ENCODE results near the gene LAMA2.

LAMA2 gene

GRCh38 chr6:129240492-129240853 is 357.5 kb downstream of the LAMA2 start:
- peaks cover 14% of the 10 kb centered on the region for H3F3A ChIP-seq (ENCODE audit: insufficient read depth, low read length)

DNA sequence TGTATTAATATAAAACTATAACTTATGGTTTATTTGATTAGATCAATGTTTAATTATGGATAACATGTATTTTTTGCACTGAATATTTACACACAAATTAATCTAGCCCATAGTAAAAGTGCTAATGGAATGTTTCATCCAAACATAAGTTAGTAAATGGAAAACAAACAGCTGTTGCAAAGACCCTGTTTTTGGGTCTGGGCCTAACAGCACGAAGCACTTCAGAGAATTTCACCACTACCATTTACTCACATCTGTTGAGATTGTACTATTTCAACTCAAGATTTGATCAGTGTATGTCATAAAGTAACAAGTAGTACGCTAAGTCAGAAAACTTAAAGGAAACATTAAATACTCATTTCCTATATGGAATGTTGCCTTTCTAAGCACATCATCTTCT is 359.6 kb downstream of the LAMA2 start:
- H3K36me3 ChIP-seq (replicated peaks; ENCODE audit: insufficient read depth, low read length): no peaks in the 10 kb centered on the region
- H3K9me3 ChIP-seq (replicated peaks; ENCODE audit: insufficient read depth, low read length): no peaks in the 10 kb centered on the region
- H2AFZ ChIP-seq (ENCODE audit: low read length): no peak overlapping the region
- DNase-seq: no peak
- H3F3A ChIP-seq (ENCODE audit: insufficient read depth, low read length): no peaks in the 10 kb centered on the region
- H3K4me1 ChIP-seq (ENCODE audit: low read length): 0 out of 2 replicates have a peak, but pooled peaks cover 4% of the 10 kb centered on the region
- no peaks in the 10 kb centered on the region for H4K20me1 ChIP-seq (ENCODE audit: insufficient read depth, low read length)
- no peaks in the 10 kb centered on the region for H3K9me2 ChIP-seq (replicated peaks; ENCODE audit: insufficient read depth, low read length)
- no peak overlapping the region for H3K9ac ChIP-seq (ENCODE audit: low read length)
- no peak overlapping the region for H3K27ac ChIP-seq (ENCODE audit: low read length)
- no peak overlapping the region for H3K4me3 ChIP-seq (ENCODE audit: low read length)
- no peak overlapping the region for H3K4me2 ChIP-seq (ENCODE audit: low read depth, low read length)
- no peak for TF ChIP-seq EZH2 (optimal IDR thresholded peaks at IDR 0.05; ENCODE audit: low read depth, low read length)
- TF ChIP-seq EZH2phosphoT487 (IDR thresholded peaks at IDR 0.05; ENCODE audit: low read length): no peak
- TF ChIP-seq, protein P1, sequence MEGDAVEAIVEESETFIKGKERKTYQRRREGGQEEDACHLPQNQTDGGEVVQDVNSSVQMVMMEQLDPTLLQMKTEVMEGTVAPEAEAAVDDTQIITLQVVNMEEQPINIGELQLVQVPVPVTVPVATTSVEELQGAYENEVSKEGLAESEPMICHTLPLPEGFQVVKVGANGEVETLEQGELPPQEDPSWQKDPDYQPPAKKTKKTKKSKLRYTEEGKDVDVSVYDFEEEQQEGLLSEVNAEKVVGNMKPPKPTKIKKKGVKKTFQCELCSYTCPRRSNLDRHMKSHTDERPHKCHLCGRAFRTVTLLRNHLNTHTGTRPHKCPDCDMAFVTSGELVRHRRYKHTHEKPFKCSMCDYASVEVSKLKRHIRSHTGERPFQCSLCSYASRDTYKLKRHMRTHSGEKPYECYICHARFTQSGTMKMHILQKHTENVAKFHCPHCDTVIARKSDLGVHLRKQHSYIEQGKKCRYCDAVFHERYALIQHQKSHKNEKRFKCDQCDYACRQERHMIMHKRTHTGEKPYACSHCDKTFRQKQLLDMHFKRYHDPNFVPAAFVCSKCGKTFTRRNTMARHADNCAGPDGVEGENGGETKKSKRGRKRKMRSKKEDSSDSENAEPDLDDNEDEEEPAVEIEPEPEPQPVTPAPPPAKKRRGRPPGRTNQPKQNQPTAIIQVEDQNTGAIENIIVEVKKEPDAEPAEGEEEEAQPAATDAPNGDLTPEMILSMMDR (IDR thresholded peaks at IDR 0.05; ENCODE audit: low read length): no peak
- no peaks in the 10 kb centered on the region for H3K79me2 ChIP-seq (ENCODE audit: low read length)
- H3K27me3 ChIP-seq (replicated peaks; ENCODE audit: insufficient read depth, low read length): no peaks in the 10 kb centered on the region

More at GRCh38 chr6:129240492-129240853, 357.5 kb downstream of the LAMA2 start:
- Histone ChIP-seq H3K9me3 (replicated peaks; ENCODE audit: insufficient read depth, low read length) (no peaks in the 10 kb centered on the region), H4K20me1 (ENCODE audit: insufficient read depth, low read length) (no peaks in the 10 kb centered on the region), H3K27me3 (replicated peaks; ENCODE audit: insufficient read depth, low read length) (no peaks in the 10 kb centered on the region), H3K79me2 (ENCODE audit: low read length) (no peaks in the 10 kb centered on the region), H3K4me1 (ENCODE audit: low read length) (peaks cover 20% of the 10 kb centered on the region), H3K36me3 (replicated peaks; ENCODE audit: insufficient read depth, low read length) (no peaks in the 10 kb centered on the region), H3K9ac (ENCODE audit: low read length) (no peak overlapping the region), H3K9me2 (replicated peaks; ENCODE audit: insufficient read depth, low read length) (no peaks in the 10 kb centered on the region), H3K4me3 (ENCODE audit: low read length) (no peak overlapping the region), H3K4me2 (ENCODE audit: low read depth, low read length) (no peak overlapping the region), H3K27ac (ENCODE audit: low read length) (no peak overlapping the region), H2AFZ (ENCODE audit: low read length) (no peak overlapping the region)
- DNase-seq: no peak
- TF ChIP-seq EZH2 (optimal IDR thresholded peaks at IDR 0.05; ENCODE audit: low read depth, low read length): no peak
- TF ChIP-seq EZH2phosphoT487 (IDR thresholded peaks at IDR 0.05; ENCODE audit: low read length): no peak
- TF ChIP-seq, protein P1 (IDR thresholded peaks at IDR 0.05; ENCODE audit: low read length): no peak

DNA sequence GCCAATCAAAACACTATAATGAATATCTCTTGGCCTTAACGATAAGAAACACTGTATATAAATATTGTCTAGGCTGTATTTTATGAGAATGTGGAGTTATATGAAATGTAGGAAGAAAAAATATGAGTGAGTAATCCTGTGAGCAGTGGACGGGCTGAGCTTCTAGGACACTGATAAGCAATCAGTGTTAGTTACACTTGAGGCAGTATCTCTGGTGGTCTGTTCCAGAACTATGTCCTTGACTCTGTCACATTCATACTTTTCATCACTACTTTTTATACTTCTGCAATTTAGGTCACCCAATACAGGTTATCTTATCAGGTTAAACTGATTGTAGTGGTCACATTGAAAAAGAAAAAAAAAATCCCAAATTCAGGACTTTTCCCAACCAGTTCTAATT is 360.4 kb downstream of the LAMA2 start:
- H3K79me2 ChIP-seq (ENCODE audit: low read length): no peaks in the 10 kb centered on the region
- no peak overlapping the region for H2AFZ ChIP-seq (ENCODE audit: low read length)
- H3K36me3 ChIP-seq (replicated peaks; ENCODE audit: insufficient read depth, low read length): no peaks in the 10 kb centered on the region
- H3F3A ChIP-seq (ENCODE audit: insufficient read depth, low read length): no peaks in the 10 kb centered on the region
- no peaks in the 10 kb centered on the region for H3K9me2 ChIP-seq (replicated peaks; ENCODE audit: insufficient read depth, low read length)
- H3K9me3 ChIP-seq (replicated peaks; ENCODE audit: insufficient read depth, low read length): no peaks in the 10 kb centered on the region
- 0 out of 2 replicates have a peak, but pooled peaks cover 3% of the 10 kb centered on the region for H3K4me1 ChIP-seq (ENCODE audit: low read length)
- H3K4me2 ChIP-seq (ENCODE audit: low read depth, low read length): no peak overlapping the region
- TF ChIP-seq, protein P1 (IDR thresholded peaks at IDR 0.05; ENCODE audit: low read length): no peak
- TF ChIP-seq EZH2 (optimal IDR thresholded peaks at IDR 0.05; ENCODE audit: low read depth, low read length) (no peak), EZH2phosphoT487 (IDR thresholded peaks at IDR 0.05; ENCODE audit: low read length) (no peak)
- no peak overlapping the region for H3K27ac ChIP-seq (ENCODE audit: low read length)
- DNase-seq: no peak
- H3K4me3 ChIP-seq (ENCODE audit: low read length): no peak overlapping the region
- H3K9ac ChIP-seq (ENCODE audit: low read length): no peak overlapping the region
- no peaks in the 10 kb centered on the region for H4K20me1 ChIP-seq (ENCODE audit: insufficient read depth, low read length)
- no peaks in the 10 kb centered on the region for H3K27me3 ChIP-seq (replicated peaks; ENCODE audit: insufficient read depth, low read length)
